A549 (cell line): ENCODE measurements around the gene CX3CR1. TPM values are rescaled to one million over a fixed set of nuclear protein-coding genes. Genes with fewer than 3 reads are reported as not detected.

Experiments
- ATAC-seq, 2 experiments: fragments of 200-7000 bp in 1 of 2; fragments of >200 bp in 1 of 2; cut with Nextera tagmentation in 1 of 2; cut with Tn5 transposase in 1 of 2; 3 replicates each; pipeline versions ENCODE4 v1.8.0 to v1.9.1; 2018 to 2020; ENCODE audit warnings: mild to moderate bottlenecking in 1 of 2, moderate library complexity in 1 of 2
- CTCF ChIA-PET: fragments of 300-600 bp; sonication (Branson Sonifier 250); formaldehyde crosslinking; extraction: SDS; loops from one replicate; lab custom pipeline; 2021; ENCODE audit warnings: antibody characterized with exemption, inconsistent platforms; lab: Yijun Ruan, JAX
- POLR2A ChIA-PET: fragments of 350-600 bp; formaldehyde crosslinking; extraction: SDS; loops from one replicate; lab custom pipeline; 2021; ENCODE audit warnings: antibody characterized with exemption, inconsistent platforms; lab: Yijun Ruan, JAX
- DNase-seq, 2 experiments: peaks; one replicate each; pipeline versions ENCODE4 v3.0.0 to v3.0.0-alpha.2; 2011 to 2016; ENCODE audit warnings: low read depth in 1 of 2, low spot score in 1 of 2
- FAIRE-seq: peaks from 2 replicates; lab custom pipeline; 2011; peaks lifted over from hg19 to GRCh38; lab: Jason Lieb, UNC
- H3K27ac ChIP-seq, 2 experiments: fragments of >200 bp; sonication (Bioruptor Twin); formaldehyde crosslinking; 3 replicates each; pipeline ENCODE4 v1.5.1; 2016 to 2017
- H3K4me1 ChIP-seq: fragments of >200 bp; sonication (Bioruptor Twin); formaldehyde crosslinking; 3 replicates; pipeline ENCODE4 v1.6.1; 2016
- H3K4me2 ChIP-seq: fragments of >200 bp; sonication (Bioruptor Twin); formaldehyde crosslinking; 3 replicates; pipeline ENCODE4 v1.6.1; 2016
- H3K4me3 ChIP-seq: fragments of >200 bp; sonication (Bioruptor Twin); formaldehyde crosslinking; 3 replicates; pipeline ENCODE4 v1.5.1; 2016
- H3K9me3 ChIP-seq: fragments of >200 bp; sonication (Bioruptor Twin); formaldehyde crosslinking; 3 replicates; pipeline ENCODE4 v1.6.1; 2016
- ATOH8 ChIP-seq: fragments of 250-450 bp; sonication (Bioruptor Pico); IDR thresholded peaks from 2 replicates; pipeline ENCODE4 v1.5.0; 2020; ENCODE audit warnings: low read depth, mild to moderate bottlenecking, moderate library complexity
- CHD2 ChIP-seq: fragments of 150-350 bp; IDR thresholded peaks from 2 replicates; pipeline ENCODE4 v1.6.1; 2014; ENCODE audit warnings: low read length; ENCODE audit not compliant: partially characterized antibody
- EHMT2 ChIP-seq: fragments of 200-600 bp; sonication (generic); IDR thresholded peaks from 2 replicates; pipeline ENCODE4 v1.6.1; 2016; ENCODE audit warnings: antibody characterized with exemption, low read depth, mild to moderate bottlenecking, moderate library complexity
- EP300 ChIP-seq, 2 experiments: fragments of >200 bp; sonication (Bioruptor Twin); formaldehyde crosslinking; IDR thresholded peaks; 2 replicates in 1 of 2; 3 replicates in 1 of 2; pipeline ENCODE4 v1.6.1; 2016 to 2017
- FOXS1 ChIP-seq: fragments of 250-450 bp; sonication (Bioruptor Pico); IDR thresholded peaks from 2 replicates; pipeline ENCODE4 v1.5.0; 2020; ENCODE audit warnings: mild to moderate bottlenecking, moderate library complexity
- HOXB13 ChIP-seq: fragments of 250-450 bp; sonication (Bioruptor Pico); IDR thresholded peaks from 2 replicates; pipeline ENCODE4 v1.5.0; 2020; ENCODE audit warnings: low read depth, mild to moderate bottlenecking, moderate library complexity
- JUNB ChIP-seq: fragments of >200 bp; sonication (Bioruptor Twin); formaldehyde crosslinking; IDR thresholded peaks from 2 replicates; pipeline ENCODE4 v1.6.1; 2016
- KDM1A ChIP-seq: fragments of 200-600 bp; sonication (generic); IDR thresholded peaks from 2 replicates; pipeline ENCODE4 v1.6.1; 2016; ENCODE audit warnings: low read depth, mild to moderate bottlenecking
- KDM5A ChIP-seq: fragments of 200-600 bp; sonication (generic); IDR thresholded peaks from 2 replicates; pipeline ENCODE4 v1.6.1; 2016; ENCODE audit warnings: antibody characterized with exemption, mild to moderate bottlenecking
- MAX ChIP-seq: IDR thresholded peaks from 2 replicates; pipeline ENCODE4 v1.6.1; 2012
- NPAS2 ChIP-seq: fragments of 250-450 bp; sonication (Bioruptor Pico); IDR thresholded peaks from 2 replicates; pipeline ENCODE4 v1.8.0; 2022; ENCODE audit warnings: mild to moderate bottlenecking, moderate library complexity, borderline replicate concordance
- NR3C1 ChIP-seq: fragments of >200 bp; sonication (Bioruptor Twin); formaldehyde crosslinking; IDR thresholded peaks from 3 replicates; pipeline ENCODE4 v1.6.1; 2017
- PHF8 ChIP-seq: fragments of 200-600 bp; sonication (generic); IDR thresholded peaks from 2 replicates; pipeline ENCODE4 v1.6.1; 2016; ENCODE audit warnings: low read depth, mild to moderate bottlenecking, antibody characterized with exemption, moderate library complexity, borderline replicate concordance
- POLR2A ChIP-seq: IDR thresholded peaks from 2 replicates; pipeline ENCODE4 v1.6.1; 2012; ENCODE audit warnings: mild to moderate bottlenecking, low read length
- POLR2AphosphoS2 ChIP-seq: conservative IDR thresholded peaks from 2 replicates; pipeline ENCODE4 v1.6.1; 2012; ENCODE audit warnings: low read length, improper control_type of control experiment, inconsistent platforms
- RCOR1 ChIP-seq: fragments of 150-350 bp; IDR thresholded peaks from 2 replicates; pipeline ENCODE4 v1.6.1; 2014; ENCODE audit warnings: antibody characterized with exemption, low read length, low read depth
- REST ChIP-seq: fragments of 200-600 bp; sonication (generic); IDR thresholded peaks from 2 replicates; pipeline ENCODE4 v1.6.1; 2016; ENCODE audit warnings: antibody characterized with exemption, mild to moderate bottlenecking, moderate library complexity
- RFX5 ChIP-seq: fragments of 450-650 bp; IDR thresholded peaks from 2 replicates; pipeline ENCODE4 v1.7.1; 2014; ENCODE audit warnings: antibody characterized with exemption, mild to moderate bottlenecking, moderate library complexity
- SMC3 ChIP-seq: fragments of >200 bp; sonication (Bioruptor Twin); formaldehyde crosslinking; IDR thresholded peaks from 3 replicates; pipeline ENCODE4 v1.6.1; 2018; ENCODE audit warnings: inconsistent platforms
- TFCP2L1 ChIP-seq: fragments of 250-450 bp; sonication (Bioruptor Pico); IDR thresholded peaks from 2 replicates; pipeline ENCODE4 v1.5.0; 2021; ENCODE audit warnings: mild to moderate bottlenecking
- ZC3H11A ChIP-seq: fragments of 450-650 bp; IDR thresholded peaks from 2 replicates; pipeline ENCODE4 v1.6.1; 2014; ENCODE audit warnings: antibody characterized with exemption, mild to moderate bottlenecking
- WGBS: methylation state at CpG from one replicate; pipeline ENCODE4 v1.1.6; 2017; ENCODE audit errors: missing lambda C conversion rate; 5-methylcytosine and 5-hydroxymethylcytosine counted together
- polyA minus RNA-seq: library from RNA; depleted of rRNA, polyadenylated mRNA; stranded (reverse); fragments of >200 nt; gene quantifications from 2 replicates; pipeline ENCODE4 v1.2.3, GENCODE V29; 2011; rRNA and poly(A)+ RNA removed
- polyA plus RNA-seq, 4 experiments: library from polyadenylated mRNA; depleted of rRNA in 3 of 4; stranded (reverse); fragments of >200 nt; fragmentation: RNase III in 1 of 4; extraction: RNeasy Plus Mini Kit Qiagen cat#74134 plus additional on column Dnase treatment in 1 of 4; gene quantifications; 2 replicates in 3 of 4; 3 replicates in 1 of 4; pipeline ENCODE4 v1.2.3, GENCODE V29; 2011 to 2017

Gene CX3CR1
- polyA plus RNA-seq (2011; rRNA removed), result 0.14 and 0.21 TPM in 2 replicates
- polyA plus RNA-seq (2012; cell fraction: cytosol; rRNA removed), result 0.01 TPM in 2 replicates
- not detected in 2 replicates for polyA plus RNA-seq (2012; cell fraction: nucleus; rRNA removed)
- polyA plus RNA-seq (2017; fragmentation: RNase III; extraction: RNeasy Plus Mini Kit Qiagen cat#74134 plus additional on column Dnase treatment), result 0.04 to 0.07 TPM (median 0.06 TPM) in 3 replicates
- polyA minus RNA-seq, result 0.33 TPM in 1 of 2 replicates, not detected in the other

- FAIRE-seq, result no peak
These were observed at the start of gene CX3CR1 for GRCh38 chr3:39279745-39280517. Gene CX3CR1, minus strand, starts transcription at chr3:39280036. Its CDS starts 13,527 bp downstream, at chr3:39266509.

GRCh38 chr3:39329493-39329892, 49.7 kb upstream of the CX3CR1 start, which contains the start of gene CCR8:
Gene CCR8, plus strand, starts transcription at chr3:39329709. Its CDS starts 2,623 bp downstream, at chr3:39332332.
- ChIA-PET POLR2A (no interaction called here), CTCF (interaction anchor here (1.6 kb wide), 1 partner anchor 37 kb away, joined by 3 read pairs; no protein-coding TSS in a partner anchor)
- H3K27ac ChIP-seq, result no peak within 1 kb of the TSS
- no peak for ATAC-seq
- no peak within 1 kb of the TSS for H3K4me2 ChIP-seq
- WGBS, result 17% methylated on average over 1 of the region's 1 CpG
- DNase-seq, result no peak
- FAIRE-seq, result no peak
- H3K9me3 ChIP-seq, result no peaks in the 10 kb centered on the region
- TF ChIP-seq POLR2AphosphoS2 (no peak), KDM1A (no peak)
- no peak within 1 kb of the TSS for H3K4me3 ChIP-seq
- H3K4me1 ChIP-seq, result no peaks in the 10 kb centered on the region

More at GRCh38 chr3:39279745-39280517, at the start of gene CX3CR1:
- no peak within 1 kb of the TSS for H3K27ac ChIP-seq
- DNase-seq (no peak), ATAC-seq (peak; percentile 58 to 69; a peak in 5 of 6 replicates)
- H3K9me3 ChIP-seq, result no peaks in the 10 kb centered on the region
- no peak within 1 kb of the TSS for H3K4me2 ChIP-seq
- H3K4me1 ChIP-seq, result no peaks in the 10 kb centered on the region
- 55% methylated on average over 4 of the region's 5 CpGs for WGBS
- no peak within 1 kb of the TSS for H3K4me3 ChIP-seq
- ChIA-PET CTCF (interaction anchor here (0.9 to 21.3 kb wide), 10 partner anchors 8 to 250 kb away, joined by 3 to 459 read pairs (median 5); partner anchors contain the start of gene XIRP1), POLR2A (no interaction called here)
- no peak for TF ChIP-seq KDM1A
- TF ChIP-seq MAX, result no peak
- TF ChIP-seq KDM5A, result no peak
- TF ChIP-seq RCOR1, result no peak
- TF ChIP-seq PHF8, result no peak
- no peak for TF ChIP-seq HOXB13 (CRISPR knock-in tag)
- TF ChIP-seq SMC3, result no peak
- no peak for TF ChIP-seq JUNB
- TF ChIP-seq FOXS1 (CRISPR knock-in tag), result no peak
- no peak for TF ChIP-seq NPAS2
- no peak for TF ChIP-seq POLR2A
- no peak for TF ChIP-seq EP300 (IDR thresholded peaks at IDR 0.05)
- TF ChIP-seq ATOH8 (CRISPR knock-in tag), result no peak
- TF ChIP-seq NR3C1, result no peak
- TF ChIP-seq RFX5, result no peak

GRCh38 chr3:39327746-39328349, 48.0 kb upstream of the CX3CR1 start:
- Histone ChIP-seq H3K27ac (no peak overlapping the region), H3K9me3 (no peaks in the 10 kb centered on the region), H3K4me2 (no peak overlapping the region), H3K4me3 (no peak overlapping the region), H3K4me1 (no peaks in the 10 kb centered on the region)
- no peak for TF ChIP-seq REST
- no peak for TF ChIP-seq TFCP2L1 (CRISPR knock-in tag)
- TF ChIP-seq CHD2, result no peak
- no peak for TF ChIP-seq ZC3H11A
- TF ChIP-seq EHMT2, result no peak
- no peak for TF ChIP-seq RFX5
- TF ChIP-seq MAX, result no peak
- ChIA-PET CTCF (no interaction called here), POLR2A (no interaction called here)
- 56% methylated on average over 4 of the region's 4 CpGs for WGBS
- FAIRE-seq (no peak), ATAC-seq (no peak), DNase-seq (no peak)
